Rectal smooth muscle tissue (tissue), 1 donor: ENCODE results near the gene ITGA6.

Source experiments
- H3K27ac ChIP-seq: one replicate; pipeline ENCODE4 v1.7.0; 2013; ENCODE audit warnings: low read depth, low read length, inconsistent platforms
- H3K27me3 ChIP-seq: one replicate; pipeline ENCODE4 v1.7.0; 2013; ENCODE audit warnings: low read length; ENCODE audit not compliant: control insufficient read depth, insufficient read depth
- H3K36me3 ChIP-seq: one replicate; pipeline ENCODE4 v1.7.0; 2013; ENCODE audit warnings: low read length; ENCODE audit not compliant: control insufficient read depth, insufficient read depth
- H3K4me1 ChIP-seq: one replicate; pipeline ENCODE4 v1.7.0; 2013; ENCODE audit warnings: low read length; ENCODE audit not compliant: control insufficient read depth, insufficient read depth
- H3K4me3 ChIP-seq: one replicate; pipeline ENCODE4 v1.7.0; 2013; ENCODE audit warnings: low read length
- H3K9ac ChIP-seq: one replicate; pipeline ENCODE4 v1.7.0; 2013; ENCODE audit warnings: low read length

ITGA6 gene

DNA sequence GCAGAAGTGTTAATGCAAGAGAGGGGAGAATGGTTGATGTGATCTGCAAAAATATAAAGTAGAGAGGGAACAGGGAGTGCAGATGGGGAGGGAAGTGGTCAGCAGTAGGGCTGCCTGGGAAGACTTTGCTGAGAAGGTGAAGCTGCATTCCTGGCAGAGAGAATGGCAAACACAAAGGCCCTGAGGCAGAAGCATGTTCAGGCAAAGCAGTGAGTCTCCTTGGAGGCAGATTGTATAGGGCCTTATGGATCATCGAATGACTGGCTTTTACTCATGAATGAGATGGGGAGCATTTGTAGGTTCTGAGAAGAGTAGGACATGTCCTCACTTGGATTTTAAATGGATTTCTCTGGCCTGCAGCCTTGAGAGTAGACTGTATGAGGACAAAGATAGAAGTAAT, 9.5 kb downstream of the ITGA6 start:
- Histone ChIP-seq H3K4me1 (no peaks in the 10 kb centered on the region), H3K4me3 (no peak overlapping the region), H3K27ac (no peak overlapping the region), H3K36me3 (no peaks in the 10 kb centered on the region), H3K27me3 (no peaks in the 10 kb centered on the region), H3K9ac (no peak overlapping the region)

DNA sequence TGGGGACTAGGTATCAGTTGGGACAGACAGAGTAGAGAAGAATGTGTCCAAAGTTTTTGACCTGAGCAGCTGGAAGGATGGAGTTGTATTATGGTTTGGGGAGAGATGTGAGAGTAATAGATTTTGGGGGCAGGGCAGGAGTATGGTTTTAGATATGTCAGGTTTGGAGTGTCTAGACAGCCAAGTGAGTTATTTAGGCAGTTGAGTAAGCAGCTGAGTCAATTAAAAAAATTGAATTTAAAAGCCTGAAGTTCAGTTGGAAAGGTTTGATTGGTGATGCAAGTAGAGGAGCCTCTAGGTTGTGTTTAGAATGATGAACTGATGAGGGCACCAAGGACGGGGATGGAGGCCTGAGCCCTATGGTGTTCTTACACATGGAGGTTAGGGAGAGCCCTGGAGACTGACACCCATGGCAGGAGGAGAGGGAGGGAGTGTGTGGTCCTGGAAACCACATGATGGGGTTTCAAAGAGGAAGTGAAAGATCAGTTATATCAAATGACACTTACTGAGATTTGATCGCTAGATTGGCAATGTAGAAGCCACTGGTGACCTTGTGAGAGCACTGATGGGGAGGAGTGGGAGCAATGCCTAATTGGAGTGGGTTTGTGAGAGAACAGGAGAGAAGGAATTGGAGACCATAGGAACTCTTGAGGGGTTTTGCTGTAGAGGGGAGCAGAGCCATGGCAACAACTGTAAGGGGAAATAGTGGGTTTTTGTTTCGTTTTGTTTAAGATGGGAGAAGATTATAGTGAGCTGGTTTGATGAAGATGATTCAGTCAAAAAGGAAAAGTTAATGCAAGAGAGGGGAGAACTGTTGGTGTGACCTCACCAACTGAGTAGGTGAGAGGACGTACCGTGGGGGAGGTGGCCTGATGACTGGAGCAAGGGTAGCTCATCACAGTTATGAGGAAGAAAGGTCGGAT, 10.3 kb downstream of the ITGA6 start:
- no peaks in the 10 kb centered on the region for H3K27me3 ChIP-seq
- no peaks in the 10 kb centered on the region for H3K4me1 ChIP-seq
- H3K27ac ChIP-seq, result no peak overlapping the region
- H3K4me3 ChIP-seq, result no peak overlapping the region
- no peaks in the 10 kb centered on the region for H3K36me3 ChIP-seq
- no peak overlapping the region for H3K9ac ChIP-seq

DNA sequence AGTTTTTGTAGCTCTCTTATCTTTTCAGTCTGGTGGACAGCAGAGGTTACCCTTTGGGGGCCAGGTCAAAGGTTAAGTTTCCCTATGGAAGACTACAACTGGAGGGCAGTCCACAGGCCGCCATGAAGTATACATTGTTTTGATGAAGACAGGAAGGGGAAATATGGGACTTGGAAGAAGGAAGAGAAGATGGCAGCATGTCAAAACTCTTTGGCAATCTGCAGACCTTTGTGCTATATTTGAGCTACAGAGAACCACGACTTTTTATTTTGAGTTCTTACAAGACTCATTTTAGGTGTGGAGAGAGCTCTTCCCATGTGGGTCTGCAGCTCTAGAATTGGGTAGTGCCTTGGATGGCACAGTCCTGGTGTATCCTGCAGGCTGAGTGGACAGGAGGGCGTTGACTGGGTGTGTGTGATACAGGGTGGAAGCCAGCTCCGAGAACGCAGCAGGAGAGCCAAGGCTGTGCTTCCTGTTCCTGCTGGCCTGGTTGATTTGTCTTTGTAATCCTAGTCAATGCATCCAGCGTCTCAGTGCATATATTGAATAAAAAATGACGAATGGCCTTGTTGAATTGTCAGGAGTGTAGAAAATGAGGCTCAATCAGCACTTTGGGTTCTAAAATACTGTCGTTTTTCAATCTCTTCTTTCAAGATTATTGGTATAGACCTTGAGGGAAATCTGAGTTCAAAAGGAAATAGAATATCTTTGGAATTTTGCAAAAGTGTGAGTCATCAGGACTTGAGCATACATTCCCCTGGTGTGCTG, 11.5 kb downstream of the ITGA6 start:
- H3K4me1 ChIP-seq, result no peaks in the 10 kb centered on the region
- no peak overlapping the region for H3K27ac ChIP-seq
- no peak overlapping the region for H3K9ac ChIP-seq
- H3K36me3 ChIP-seq, result no peaks in the 10 kb centered on the region
- no peaks in the 10 kb centered on the region for H3K27me3 ChIP-seq
- no peak overlapping the region for H3K4me3 ChIP-seq

DNA sequence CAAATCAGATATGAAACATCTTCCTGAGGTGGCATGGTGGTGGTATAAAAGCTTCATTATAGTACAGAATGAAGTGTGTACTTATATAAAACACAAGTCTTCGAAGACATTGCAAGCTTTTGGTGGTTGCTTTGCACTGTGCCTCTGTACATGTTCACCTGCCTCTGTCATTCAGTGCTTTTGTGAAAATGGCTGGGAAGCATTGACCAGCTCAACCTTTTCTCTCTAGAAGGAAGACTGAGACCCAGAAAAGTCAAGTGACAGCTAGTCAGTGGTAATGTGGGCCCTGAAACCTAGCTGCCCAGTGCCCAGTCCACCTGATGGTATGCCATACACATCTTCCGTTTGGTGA, 12.1 kb downstream of the ITGA6 start:
- no peaks in the 10 kb centered on the region for H3K36me3 ChIP-seq
- no peak overlapping the region for H3K4me3 ChIP-seq
- H3K4me1 ChIP-seq, result no peaks in the 10 kb centered on the region
- H3K9ac ChIP-seq, result no peak overlapping the region
- H3K27me3 ChIP-seq, result no peaks in the 10 kb centered on the region
- H3K27ac ChIP-seq, result no peak overlapping the region

DNA sequence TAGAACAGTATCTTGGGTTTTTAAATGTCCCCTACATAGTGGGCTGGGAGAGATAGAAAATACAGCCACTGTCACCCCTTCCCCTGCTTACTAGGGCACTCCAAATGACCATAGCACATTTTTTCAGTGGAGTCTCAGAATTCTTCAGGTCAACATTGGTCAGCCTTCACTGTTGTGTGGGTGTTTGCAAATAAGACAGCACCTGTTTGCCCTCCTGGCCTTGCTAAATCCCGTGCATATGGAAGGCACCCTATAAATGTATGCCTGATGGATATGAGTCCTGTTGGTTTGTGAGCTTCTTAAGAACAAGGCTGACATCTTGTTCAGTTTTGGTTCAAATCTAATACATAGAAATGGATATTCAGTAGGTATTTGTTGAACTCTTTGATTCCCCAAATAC, 12.5 kb downstream of the ITGA6 start:
- Histone ChIP-seq H3K4me1 (no peaks in the 10 kb centered on the region), H3K4me3 (no peak overlapping the region), H3K27ac (no peak overlapping the region), H3K36me3 (no peaks in the 10 kb centered on the region), H3K9ac (no peak overlapping the region), H3K27me3 (no peaks in the 10 kb centered on the region)

DNA sequence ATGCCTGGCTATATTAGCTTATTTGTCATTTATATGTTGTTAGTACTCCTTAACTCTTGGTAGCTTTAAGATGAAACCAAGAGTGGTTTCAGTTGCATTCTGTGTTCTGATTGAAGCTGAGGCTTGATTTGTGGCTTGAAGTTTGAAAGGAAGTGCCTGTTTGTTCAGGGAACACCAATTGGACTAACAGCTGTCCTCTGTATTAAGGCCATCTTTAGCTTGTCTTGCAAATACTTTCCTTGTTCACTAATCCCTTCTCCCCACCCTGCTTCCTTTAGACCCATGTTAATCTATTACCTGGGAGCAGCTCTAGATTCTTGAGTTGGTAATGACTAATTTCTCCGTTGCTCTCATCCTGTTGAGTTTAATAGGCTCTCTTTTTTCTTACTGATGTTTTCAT, 13.4 kb downstream of the ITGA6 start:
- Histone ChIP-seq H3K9ac (no peak overlapping the region), H3K4me1 (no peaks in the 10 kb centered on the region), H3K27me3 (no peaks in the 10 kb centered on the region), H3K27ac (no peak overlapping the region), H3K36me3 (no peaks in the 10 kb centered on the region), H3K4me3 (no peak overlapping the region)

DNA sequence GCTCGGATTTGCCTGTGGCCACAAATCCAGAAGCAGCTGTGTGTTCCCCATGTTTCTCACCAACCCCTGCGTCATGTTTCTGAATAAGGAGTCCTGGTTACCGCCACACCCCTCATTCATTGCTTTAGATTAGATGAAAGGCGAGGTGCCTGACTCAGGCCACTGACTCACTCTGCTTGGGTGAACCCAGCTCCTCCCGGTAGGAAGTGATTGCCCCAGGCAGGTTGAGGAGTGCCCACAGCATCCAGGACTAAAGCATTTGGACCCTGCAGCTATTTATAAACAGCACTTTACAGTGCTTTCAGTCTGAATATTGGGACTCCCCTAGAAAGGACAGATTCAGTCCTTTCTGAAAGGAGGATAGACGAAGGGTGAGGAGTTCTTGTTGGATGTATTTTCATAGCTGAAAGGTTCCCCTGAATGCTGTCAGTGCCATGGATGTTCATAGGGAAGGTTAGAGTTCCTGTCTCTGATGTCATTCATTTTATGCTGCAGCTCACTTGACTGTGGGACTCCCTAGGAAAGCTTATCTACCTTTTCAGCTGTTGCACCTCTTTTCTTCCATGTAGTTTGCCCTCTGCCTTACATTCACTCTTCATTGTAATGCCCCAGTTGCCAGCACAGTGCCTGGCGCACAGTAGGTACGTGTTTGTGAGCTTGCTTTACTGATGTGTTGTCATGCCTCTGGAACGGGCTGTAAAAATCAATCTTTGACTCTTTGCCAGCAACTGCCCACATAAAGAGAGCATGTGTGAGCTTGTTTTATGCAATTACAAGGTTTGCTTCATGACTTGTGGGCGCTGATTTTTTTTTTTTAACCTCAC, 14.9 kb downstream of the ITGA6 start:
- no peaks in the 10 kb centered on the region for H3K4me1 ChIP-seq
- no peaks in the 10 kb centered on the region for H3K27me3 ChIP-seq
- H3K36me3 ChIP-seq, result no peaks in the 10 kb centered on the region
- no peak overlapping the region for H3K27ac ChIP-seq
- H3K9ac ChIP-seq, result no peak overlapping the region
- H3K4me3 ChIP-seq, result no peak overlapping the region

DNA sequence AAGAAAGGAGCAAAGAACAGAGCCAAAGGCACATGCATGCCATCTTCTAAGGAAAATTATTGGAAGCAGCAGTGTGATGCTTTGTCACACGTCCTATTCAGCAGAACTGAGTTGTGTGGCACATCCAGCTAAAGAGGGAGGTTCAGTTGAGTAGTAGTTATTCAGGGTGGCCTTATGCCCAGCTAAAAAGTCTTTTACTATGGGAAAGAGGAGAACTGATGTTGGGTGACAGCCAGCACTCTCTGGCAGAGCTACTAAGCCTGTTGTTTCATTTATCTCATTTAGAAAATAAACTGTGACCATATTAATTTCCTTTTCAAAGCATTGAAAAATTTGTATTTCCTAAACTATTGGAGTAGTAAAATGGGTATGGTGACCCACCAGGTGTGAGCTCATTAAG, 18.5 kb downstream of the ITGA6 start:
- Histone ChIP-seq H3K27ac (no peak overlapping the region), H3K4me3 (no peak overlapping the region), H3K9ac (no peak overlapping the region), H3K36me3 (no peaks in the 10 kb centered on the region), H3K27me3 (no peaks in the 10 kb centered on the region), H3K4me1 (no peaks in the 10 kb centered on the region)

DNA sequence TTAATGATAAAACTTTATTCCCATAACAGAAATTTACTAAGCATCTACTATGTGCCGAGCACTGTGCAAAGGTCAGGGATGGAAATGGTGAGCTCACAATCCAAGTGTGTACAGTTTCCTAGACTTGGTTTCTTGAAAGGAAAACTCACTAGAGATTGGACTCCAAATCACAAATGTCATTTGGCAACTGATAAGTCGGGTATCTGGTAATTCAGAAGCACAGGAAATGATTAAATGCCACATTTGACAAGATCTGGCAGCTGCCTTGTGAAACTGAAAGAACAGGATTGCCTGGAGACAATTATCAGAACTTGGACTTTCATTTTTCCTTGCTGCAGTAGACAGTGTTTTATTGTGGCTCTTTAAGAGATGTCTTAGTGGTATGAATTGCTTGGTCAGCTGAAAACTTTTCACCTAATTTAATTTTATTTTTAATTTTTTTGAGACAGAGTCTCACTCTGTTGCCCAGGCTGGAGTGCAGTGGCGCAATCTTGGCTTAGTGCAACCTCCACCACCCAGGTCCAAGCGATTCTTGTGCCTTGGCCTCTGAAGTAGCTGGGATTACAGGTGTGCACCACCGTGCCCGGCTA, 19.2 kb downstream of the ITGA6 start:
- H3K4me3 ChIP-seq, result no peak overlapping the region
- H3K27me3 ChIP-seq, result no peaks in the 10 kb centered on the region
- no peaks in the 10 kb centered on the region for H3K4me1 ChIP-seq
- H3K27ac ChIP-seq, result no peak overlapping the region
- H3K9ac ChIP-seq, result no peak overlapping the region
- no peaks in the 10 kb centered on the region for H3K36me3 ChIP-seq

DNA sequence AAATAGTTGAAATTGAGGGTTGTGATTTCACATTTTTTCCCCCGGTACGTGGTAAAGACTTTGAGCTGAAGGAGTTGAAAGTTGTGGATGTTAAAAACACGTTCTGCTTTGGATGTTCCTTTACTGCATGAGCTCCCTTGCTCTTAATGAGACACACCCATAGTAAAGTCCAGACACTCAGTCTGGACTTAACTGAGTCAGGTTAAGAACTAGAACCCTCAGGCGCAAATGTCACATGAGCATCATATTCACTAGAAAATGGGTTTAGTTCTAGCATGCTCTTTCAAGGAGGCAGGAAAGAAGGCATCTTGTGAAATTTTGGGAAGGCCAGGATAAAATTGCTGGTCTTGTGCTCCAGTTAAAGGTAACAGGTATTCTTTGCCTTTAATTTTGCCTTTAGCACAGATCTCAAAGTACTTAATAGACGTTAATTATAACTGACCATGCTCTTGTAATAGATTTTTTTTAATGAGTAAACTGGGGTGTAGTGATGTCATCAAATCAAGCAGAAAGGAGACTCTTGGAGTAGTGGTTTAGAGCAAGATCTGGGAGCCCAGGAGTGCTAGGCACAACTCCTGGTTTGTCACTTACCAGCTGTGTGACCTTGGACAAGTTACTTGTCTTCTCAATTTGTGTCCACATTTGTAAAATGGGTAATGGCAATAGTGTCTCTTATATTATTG, 20.6 kb downstream of the ITGA6 start:
- H3K36me3 ChIP-seq, result no peaks in the 10 kb centered on the region
- no peaks in the 10 kb centered on the region for H3K27me3 ChIP-seq
- no peak overlapping the region for H3K9ac ChIP-seq
- H3K4me1 ChIP-seq, result no peaks in the 10 kb centered on the region
- H3K27ac ChIP-seq, result no peak overlapping the region
- H3K4me3 ChIP-seq, result no peak overlapping the region

DNA sequence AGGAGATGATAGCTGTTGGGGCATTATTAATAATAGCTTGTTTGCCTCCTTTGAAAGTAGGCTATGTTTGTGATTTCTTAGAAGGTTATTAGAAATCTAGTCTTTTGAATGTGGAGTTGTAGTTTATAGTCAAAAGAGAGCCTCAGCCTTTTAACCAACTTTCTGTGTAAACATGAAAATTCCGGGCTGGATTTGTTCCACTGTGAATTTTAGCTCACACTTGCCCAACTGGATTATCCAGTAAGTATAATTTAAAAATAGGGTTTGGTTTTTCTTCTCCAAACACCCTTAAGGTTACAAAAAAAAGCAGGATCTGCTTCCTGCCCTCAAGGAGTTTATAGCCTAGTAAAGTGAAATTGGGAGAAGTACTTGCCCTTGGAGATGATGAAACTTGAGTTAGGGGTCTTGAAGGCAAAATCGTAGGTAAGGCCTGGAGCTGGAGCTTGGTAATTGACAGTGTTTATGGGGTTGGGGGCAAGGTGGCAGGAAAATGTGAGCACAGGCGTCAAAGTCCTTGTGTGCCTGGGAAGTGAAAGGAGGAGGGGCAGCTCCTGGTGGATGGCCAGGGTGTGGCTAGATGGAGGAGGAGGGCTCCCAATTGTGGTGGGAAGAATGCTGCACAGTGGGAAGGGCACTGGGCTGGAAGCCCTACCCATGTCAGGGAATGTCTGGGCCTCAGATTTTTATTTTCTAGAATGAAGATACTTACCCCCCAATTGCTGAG, 21.3 kb downstream of the ITGA6 start:
- H3K27ac ChIP-seq, result no peak overlapping the region
- H3K4me3 ChIP-seq, result no peak overlapping the region
- no peaks in the 10 kb centered on the region for H3K36me3 ChIP-seq
- H3K27me3 ChIP-seq, result no peaks in the 10 kb centered on the region
- no peak overlapping the region for H3K9ac ChIP-seq
- H3K4me1 ChIP-seq, result no peaks in the 10 kb centered on the region
